Mesendoderm (in vitro differentiated cells): ENCODE results near the gene GPR152.

Experiments used
- DNase-seq: peaks from one replicate; pipeline ENCODE4 v3.0.0; 2013
- H2AK5ac ChIP-seq: 2 replicates; pipeline ENCODE4 v1.6.1; 2013; ENCODE audit warnings: low read length, inconsistent platforms
- H2BK120ac ChIP-seq: 2 replicates; pipeline ENCODE4 v1.6.1; 2013; ENCODE audit warnings: low read depth, mild to moderate bottlenecking, low read length, moderate library complexity, mixed read lengths
- H2BK15ac ChIP-seq: replicated peaks from 2 replicates; pipeline ENCODE4 v1.6.1; 2013; ENCODE audit warnings: low read depth, mild to moderate bottlenecking, moderate library complexity
- H2BK5ac ChIP-seq: 2 replicates; pipeline ENCODE4 v1.6.1; 2013; ENCODE audit warnings: low read length, inconsistent platforms
- H3K18ac ChIP-seq: 2 replicates; pipeline ENCODE4 v1.6.1; 2013; ENCODE audit warnings: mild to moderate bottlenecking, low read length, mixed read lengths
- H3K23ac ChIP-seq: one replicate; pipeline ENCODE4 v1.6.1; 2013; ENCODE audit warnings: low read length
- H3K27ac ChIP-seq: 2 replicates; pipeline ENCODE4 v1.5.1; 2013; ENCODE audit warnings: low read depth, mild to moderate bottlenecking, inconsistent platforms, low read length, moderate library complexity
- H3K27me3 ChIP-seq: 2 replicates; pipeline ENCODE4 v1.6.1; 2013; ENCODE audit warnings: low read length, control low read depth, mild to moderate bottlenecking, inconsistent platforms; ENCODE audit not compliant: insufficient read depth, poor library complexity
- H3K36me3 ChIP-seq: 2 replicates; pipeline ENCODE4 v1.6.1; 2013; ENCODE audit warnings: low read length, inconsistent platforms; ENCODE audit not compliant: control insufficient read depth, insufficient read depth
- H3K4ac ChIP-seq: one replicate; pipeline ENCODE4 v1.6.1; 2013; ENCODE audit warnings: low read depth, mild to moderate bottlenecking, low read length, moderate library complexity
- H3K4me1 ChIP-seq: 2 replicates; pipeline ENCODE4 v1.6.1; 2013; ENCODE audit warnings: low read depth, low read length, inconsistent platforms; ENCODE audit not compliant: control insufficient read depth
- H3K4me2 ChIP-seq: 2 replicates; pipeline ENCODE4 v1.6.1; 2013; ENCODE audit warnings: low read length
- H3K4me3 ChIP-seq: 2 replicates; pipeline ENCODE4 v1.5.1; 2013; ENCODE audit warnings: mild to moderate bottlenecking, low read length
- H3K56ac ChIP-seq: one replicate; pipeline ENCODE4 v1.6.1; 2013; ENCODE audit warnings: low read length
- H3K79me1 ChIP-seq: 2 replicates; pipeline ENCODE4 v1.6.1; 2013; ENCODE audit warnings: low read length, inconsistent platforms
- H3K79me2 ChIP-seq: 2 replicates; pipeline ENCODE4 v1.6.1; 2013; ENCODE audit warnings: mild to moderate bottlenecking, low read length; ENCODE audit not compliant: control insufficient read depth, insufficient read depth
- H3K9ac ChIP-seq: 2 replicates; pipeline ENCODE4 v1.6.1; 2013; ENCODE audit warnings: low read length, inconsistent platforms
- H4K5ac ChIP-seq: one replicate; pipeline ENCODE4 v1.6.1; 2013; ENCODE audit warnings: low read length
- H4K8ac ChIP-seq: one replicate; pipeline ENCODE4 v1.6.1; 2013; ENCODE audit warnings: low read depth, mild to moderate bottlenecking, control low read depth, low read length, moderate library complexity
- WGBS: extraction: QIAGEN DNeasy Blood & Tissue Kit; methylation state at CpG from one replicate; pipeline ENCODE4 v1.1.7; 2013; ENCODE audit warnings: low lambda C conversion rate, missing lambda C conversion rate; ENCODE audit not compliant: insufficient coverage; ENCODE audit errors: extremely low coverage; 5-methylcytosine and 5-hydroxymethylcytosine counted together

GPR152 gene

DNA sequence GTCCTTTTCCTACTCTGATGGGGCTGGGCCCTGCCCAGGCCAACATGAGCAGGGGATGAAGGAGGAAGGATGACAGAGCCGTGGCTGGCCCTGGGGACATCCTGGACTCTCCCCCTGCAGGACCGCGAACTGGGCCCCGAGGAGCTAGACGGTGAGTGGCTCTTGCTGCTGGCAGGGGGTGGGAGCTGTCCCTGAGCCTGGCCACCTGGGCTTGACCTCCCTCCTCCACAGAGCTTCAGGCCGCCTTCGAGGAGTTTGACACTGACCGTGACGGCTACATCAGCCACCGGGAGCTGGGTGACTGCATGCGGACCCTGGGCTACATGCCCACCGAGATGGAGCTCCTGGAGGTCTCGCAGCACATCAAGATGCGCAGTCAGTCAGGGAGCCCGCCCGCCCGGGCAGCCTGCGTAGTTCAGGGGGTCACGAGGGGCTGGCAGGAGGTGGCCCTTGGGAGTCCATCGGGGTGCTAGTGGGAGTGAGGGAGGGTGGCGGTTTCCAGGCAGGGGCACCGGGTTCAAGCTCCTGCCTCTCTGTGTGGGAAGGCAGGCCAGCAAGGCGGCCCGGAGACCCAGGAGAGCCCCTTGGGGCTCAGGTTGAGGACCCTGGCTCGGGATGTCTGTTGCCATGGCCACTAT is 3.7 kb upstream of the GPR152 start:
- H4K5ac ChIP-seq = no peak overlapping the region
- H3K4me3 ChIP-seq = no peak overlapping the region
- no peak for DNase-seq
- no peak overlapping the region for H3K4ac ChIP-seq
- H3K4me1 ChIP-seq = no peaks in the 10 kb centered on the region
- no peak overlapping the region for H2AK5ac ChIP-seq
- no peak overlapping the region for H3K18ac ChIP-seq
- no peak overlapping the region for H2BK5ac ChIP-seq
- H3K56ac ChIP-seq = no peak overlapping the region
- H3K27me3 ChIP-seq = no peaks in the 10 kb centered on the region
- no peaks in the 10 kb centered on the region for H3K79me1 ChIP-seq
- no peak overlapping the region for H4K8ac ChIP-seq
- H3K79me2 ChIP-seq = no peaks in the 10 kb centered on the region
- H3K9ac ChIP-seq = no peak overlapping the region
- no peak overlapping the region for H2BK120ac ChIP-seq
- no peak overlapping the region for H3K27ac ChIP-seq
- no peak overlapping the region for H3K23ac ChIP-seq
- H3K36me3 ChIP-seq = no peaks in the 10 kb centered on the region
- no CpG with 5 or more reads among the region's 25 CpGs for WGBS
- H3K4me2 ChIP-seq = no peak overlapping the region
- H2BK15ac ChIP-seq = no peak overlapping the region

DNA sequence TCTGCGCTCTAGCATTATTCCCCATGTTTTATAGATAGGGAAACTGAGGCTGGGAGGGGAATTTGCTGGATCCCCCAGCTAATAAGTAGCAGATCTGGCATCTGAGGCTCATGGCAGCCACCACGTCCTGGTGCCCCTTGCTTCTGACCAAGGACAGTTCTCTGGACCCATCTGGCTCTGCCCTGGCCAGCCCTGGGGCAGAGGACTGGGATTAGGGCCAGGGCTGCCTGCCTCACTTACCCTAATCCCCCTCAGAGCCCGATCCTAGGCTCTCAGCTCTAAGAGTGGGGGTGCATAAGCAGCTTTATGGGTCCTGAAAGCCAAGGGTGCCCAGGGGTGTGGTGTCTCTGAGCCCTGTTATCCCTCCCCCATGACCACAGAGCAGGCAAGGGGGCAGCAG is 2.5 kb upstream of the GPR152 start, which contains the start of gene CABP4:
Gene CABP4, plus strand, starts transcription at position 301 of the 400 bp plus-strand sequence. Its CDS starts 70 bp downstream, at position 371.
- H2BK15ac ChIP-seq = no peak within 1 kb of the TSS
- no peak within 1 kb of the TSS for H3K23ac ChIP-seq
- no peak within 1 kb of the TSS for H2BK5ac ChIP-seq
- H3K4ac ChIP-seq = no peak within 1 kb of the TSS
- no peaks in the 10 kb centered on the region for H3K79me1 ChIP-seq
- H3K56ac ChIP-seq = no peak within 1 kb of the TSS
- H3K4me1 ChIP-seq = no peaks in the 10 kb centered on the region
- no peak within 1 kb of the TSS for H3K4me3 ChIP-seq
- no peak within 1 kb of the TSS for H4K5ac ChIP-seq
- H2AK5ac ChIP-seq = no peak within 1 kb of the TSS
- H3K79me2 ChIP-seq = no peaks in the 10 kb centered on the region
- no peak for DNase-seq
- WGBS = no CpG with 5 or more reads among the region's 3 CpGs
- H3K27ac ChIP-seq = no peak within 1 kb of the TSS
- H3K18ac ChIP-seq = no peak within 1 kb of the TSS
- H3K4me2 ChIP-seq = no peak within 1 kb of the TSS
- H3K36me3 ChIP-seq = no peaks in the 10 kb centered on the region
- H4K8ac ChIP-seq = no peak within 1 kb of the TSS
- H3K27me3 ChIP-seq = no peaks in the 10 kb centered on the region
- no peak within 1 kb of the TSS for H2BK120ac ChIP-seq
- H3K9ac ChIP-seq = no peak within 1 kb of the TSS

DNA sequence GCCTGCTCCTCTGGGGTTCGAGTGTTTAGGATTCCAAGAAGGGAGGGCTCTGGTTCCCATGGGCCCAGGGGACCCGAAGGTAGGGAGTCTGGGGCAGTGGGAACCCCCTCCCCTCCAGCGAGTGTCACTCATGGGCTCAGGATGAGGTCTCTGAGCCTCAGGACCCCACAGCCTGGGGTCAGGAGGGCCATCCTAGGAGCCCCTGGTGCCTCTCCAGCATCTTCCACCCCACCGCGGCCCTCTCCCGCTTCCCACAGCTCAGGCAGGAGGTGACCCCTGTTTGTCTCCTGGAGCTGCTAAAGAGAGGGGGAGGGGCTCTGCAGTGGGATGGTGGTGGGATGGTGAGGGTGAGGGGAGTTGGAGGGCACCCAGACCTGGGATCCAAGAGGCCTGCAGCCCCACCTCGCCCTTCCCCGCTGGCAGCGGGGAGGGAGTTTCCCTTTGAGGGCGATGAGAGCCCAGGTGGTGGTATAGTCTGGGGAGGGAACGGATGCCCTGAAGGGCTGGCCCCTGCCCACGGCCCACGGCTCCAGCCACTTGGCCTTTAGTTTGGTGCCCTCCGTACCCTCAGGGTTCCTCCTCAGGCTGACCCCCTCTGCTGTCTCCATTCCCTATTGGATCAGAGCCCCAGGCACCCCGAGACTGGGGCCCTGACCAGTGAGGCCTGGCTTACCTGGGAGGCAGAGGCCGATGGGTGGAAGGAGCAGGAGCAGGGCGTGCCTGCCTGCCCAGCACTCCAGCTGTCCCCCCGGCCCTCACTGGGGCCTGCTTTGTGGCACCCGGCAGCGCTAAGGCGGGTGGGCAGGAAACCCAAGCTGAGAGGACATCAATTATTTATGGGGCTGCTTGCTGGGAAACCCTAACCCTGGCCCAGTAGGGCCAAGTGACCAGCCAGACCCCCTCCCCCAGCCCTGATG is 1.5 kb upstream of the GPR152 start:
- no CpG with 5 or more reads among the region's 21 CpGs for WGBS
- no peak overlapping the region for H3K4me2 ChIP-seq
- no peak overlapping the region for H2BK120ac ChIP-seq
- H2AK5ac ChIP-seq = no peak overlapping the region
- H3K4ac ChIP-seq = no peak overlapping the region
- H3K27ac ChIP-seq = no peak overlapping the region
- no peak overlapping the region for H2BK5ac ChIP-seq
- H4K5ac ChIP-seq = no peak overlapping the region
- no peak overlapping the region for H2BK15ac ChIP-seq
- H3K27me3 ChIP-seq = no peaks in the 10 kb centered on the region
- no peak for DNase-seq
- H3K36me3 ChIP-seq = no peaks in the 10 kb centered on the region
- no peak overlapping the region for H4K8ac ChIP-seq
- no peaks in the 10 kb centered on the region for H3K79me2 ChIP-seq
- H3K23ac ChIP-seq = no peak overlapping the region
- H3K9ac ChIP-seq = no peak overlapping the region
- no peak overlapping the region for H3K18ac ChIP-seq
- H3K56ac ChIP-seq = no peak overlapping the region
- H3K79me1 ChIP-seq = no peaks in the 10 kb centered on the region
- no peak overlapping the region for H3K4me3 ChIP-seq
- H3K4me1 ChIP-seq = no peaks in the 10 kb centered on the region

DNA sequence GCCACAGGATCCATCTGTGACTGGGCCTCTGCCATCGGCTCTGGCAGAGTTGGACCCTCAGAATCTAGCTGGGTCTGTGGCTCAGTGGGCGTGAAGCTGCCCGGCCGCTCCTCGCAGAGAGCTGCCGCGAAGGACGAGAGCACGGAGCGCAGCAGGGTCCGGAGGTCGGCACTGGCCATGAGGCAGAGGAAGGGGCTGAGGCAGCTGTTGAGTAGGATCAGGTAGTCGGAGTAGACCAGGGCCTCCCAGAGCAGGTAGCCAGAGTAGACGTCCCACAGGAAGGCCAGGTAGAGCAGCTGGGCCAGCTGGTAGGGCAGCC is 912 bp downstream of the GPR152 start:
- no CpG with 5 or more reads among the region's 14 CpGs for WGBS
- H2BK15ac ChIP-seq = no peak overlapping the region
- H3K23ac ChIP-seq = no peak overlapping the region
- no peak overlapping the region for H3K18ac ChIP-seq
- H4K8ac ChIP-seq = no peak overlapping the region
- H2BK5ac ChIP-seq = no peak overlapping the region
- H3K4me1 ChIP-seq = no peaks in the 10 kb centered on the region
- H3K4me3 ChIP-seq = no peak overlapping the region
- H3K9ac ChIP-seq = no peak overlapping the region
- H2BK120ac ChIP-seq = no peak overlapping the region
- H3K56ac ChIP-seq = no peak overlapping the region
- H3K79me1 ChIP-seq = no peaks in the 10 kb centered on the region
- no peak overlapping the region for H4K5ac ChIP-seq
- H3K27ac ChIP-seq = no peak overlapping the region
- no peaks in the 10 kb centered on the region for H3K36me3 ChIP-seq
- no peak overlapping the region for H3K4me2 ChIP-seq
- no peak overlapping the region for H2AK5ac ChIP-seq
- no peak for DNase-seq
- no peaks in the 10 kb centered on the region for H3K27me3 ChIP-seq
- no peaks in the 10 kb centered on the region for H3K79me2 ChIP-seq
- H3K4ac ChIP-seq = no peak overlapping the region

DNA sequence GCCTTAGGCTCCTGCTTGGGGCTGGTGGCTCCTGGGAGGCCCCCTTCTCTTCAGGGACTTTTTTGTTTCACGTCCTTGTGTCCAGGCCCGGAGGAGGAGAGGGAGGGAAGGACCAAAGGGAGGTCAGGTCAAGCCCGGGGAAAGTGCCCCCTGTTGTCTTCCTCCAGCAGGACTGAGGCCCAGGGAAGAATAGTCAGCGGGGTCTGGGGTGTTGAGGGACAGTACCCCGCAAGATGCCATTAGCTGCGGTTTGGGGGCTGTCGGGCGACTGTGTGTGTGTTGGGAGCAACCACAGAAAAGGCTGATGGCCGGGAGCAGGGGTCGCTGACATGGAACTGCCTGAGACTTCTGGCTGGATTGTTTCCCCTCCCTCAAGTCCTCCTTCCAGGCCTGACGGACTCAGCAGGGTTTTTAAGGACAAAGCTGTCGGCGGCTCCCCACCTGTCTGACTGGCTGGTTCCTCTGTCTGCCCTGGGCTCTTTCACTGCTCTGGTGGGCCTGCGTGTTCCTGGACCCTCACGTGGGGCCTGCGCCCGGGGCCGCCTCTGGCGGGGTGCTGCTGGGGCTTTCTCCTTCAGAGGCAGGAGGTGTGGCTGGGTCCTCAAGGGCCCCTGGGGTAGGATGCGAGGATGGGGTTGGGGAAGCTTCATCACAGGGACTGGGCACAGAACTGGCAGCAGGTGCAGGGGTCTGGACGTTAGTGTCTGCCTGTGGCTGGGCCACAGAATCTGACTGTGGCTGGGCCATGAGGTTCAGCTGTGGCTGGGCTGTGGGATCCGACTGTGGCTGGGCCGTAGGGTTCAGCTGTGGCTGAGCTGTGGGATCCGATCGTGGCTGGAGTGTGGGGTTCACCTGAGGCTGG is 1.5 kb downstream of the GPR152 start:
- no peak overlapping the region for H3K4ac ChIP-seq
- no peak overlapping the region for H3K4me2 ChIP-seq
- H3K23ac ChIP-seq = no peak overlapping the region
- H3K4me3 ChIP-seq = no peak overlapping the region
- no peaks in the 10 kb centered on the region for H3K79me1 ChIP-seq
- no peaks in the 10 kb centered on the region for H3K36me3 ChIP-seq
- no peaks in the 10 kb centered on the region for H3K4me1 ChIP-seq
- no peak overlapping the region for H4K5ac ChIP-seq
- no peaks in the 10 kb centered on the region for H3K79me2 ChIP-seq
- WGBS = no CpG with 5 or more reads among the region's 25 CpGs
- no peak overlapping the region for H4K8ac ChIP-seq
- H3K56ac ChIP-seq = no peak overlapping the region
- H3K18ac ChIP-seq = no peak overlapping the region
- H3K9ac ChIP-seq = no peak overlapping the region
- no peak overlapping the region for H2BK120ac ChIP-seq
- H2AK5ac ChIP-seq = no peak overlapping the region
- H2BK15ac ChIP-seq = no peak overlapping the region
- DNase-seq = no peak
- no peak overlapping the region for H3K27ac ChIP-seq
- no peak overlapping the region for H2BK5ac ChIP-seq
- no peaks in the 10 kb centered on the region for H3K27me3 ChIP-seq
